Astrocyte (in vitro differentiated cells and primary cell): Measurements from ENCODE around the gene GTPBP2. TPM values are rescaled to one million over a fixed set of nuclear protein-coding genes. Genes with fewer than 3 reads are reported as not detected.
A peak's percentile ranks its signal among the peaks of the same experiment; 100 is the strongest.

ENCODE experiments used
- DNase-seq: peaks from one replicate; pipeline ENCODE4 v3.0.0-alpha.2; 2010; ENCODE audit warnings: low read depth
- FAIRE-seq: peaks from 2 replicates; lab custom pipeline; 2011; peaks lifted over from hg19 to GRCh38; lab: Jason Lieb, UNC
- H2AFZ ChIP-seq: 2 replicates; pipeline ENCODE4 v1.6.0; 2012; ENCODE audit warnings: low read depth, low read length, inconsistent platforms
- H3K27ac ChIP-seq: 2 replicates; pipeline ENCODE4 v1.5.1; 2011; ENCODE audit warnings: low read depth, low read length, inconsistent platforms
- H3K27me3 ChIP-seq: 2 replicates; pipeline ENCODE4 v1.6.0; 2011; ENCODE audit warnings: low read length, inconsistent platforms; ENCODE audit not compliant: insufficient read depth
- H3K36me3 ChIP-seq: 2 replicates; pipeline ENCODE4 v1.5.1; 2011; ENCODE audit warnings: low read length, inconsistent platforms; ENCODE audit not compliant: insufficient read depth
- H3K4me1 ChIP-seq: 2 replicates; pipeline ENCODE4 v1.5.1; 2011; ENCODE audit warnings: low read length, inconsistent platforms; ENCODE audit not compliant: insufficient read depth
- H3K4me2 ChIP-seq: 2 replicates; pipeline ENCODE4 v1.6.0; 2012; ENCODE audit warnings: low read length, inconsistent platforms
- H3K4me3 ChIP-seq: 2 replicates; pipeline ENCODE4 v1.5.1; 2011; ENCODE audit warnings: low read depth, mild to moderate bottlenecking, low read length, inconsistent platforms; ENCODE audit not compliant: insufficient read depth
- H3K79me2 ChIP-seq: 2 replicates; pipeline ENCODE4 v1.6.0; 2012; ENCODE audit warnings: mild to moderate bottlenecking, low read length, inconsistent platforms; ENCODE audit not compliant: insufficient read depth
- H3K9ac ChIP-seq: 2 replicates; pipeline ENCODE4 v1.6.0; 2012; ENCODE audit warnings: mild to moderate bottlenecking, low read length, inconsistent platforms
- H3K9me3 ChIP-seq: 2 replicates; pipeline ENCODE4 v1.5.1; 2012; ENCODE audit warnings: low read depth, mild to moderate bottlenecking, low read length, inconsistent platforms; ENCODE audit not compliant: insufficient read depth
- H4K20me1 ChIP-seq: 2 replicates; pipeline ENCODE4 v1.6.0; 2012; ENCODE audit warnings: low read length, inconsistent platforms; ENCODE audit not compliant: insufficient read depth
- H3K27ac Mint-ChIP-seq: one replicate; pipeline ENCODE4 v1.8.0; 2021; ENCODE audit warnings: mild to moderate bottlenecking, mixed read lengths; ENCODE audit not compliant: unreplicated experiment
- H3K27me3 Mint-ChIP-seq: one replicate; pipeline ENCODE4 v1.8.0; 2021; ENCODE audit warnings: low read depth, mixed read lengths; ENCODE audit not compliant: unreplicated experiment
- H3K36me3 Mint-ChIP-seq: one replicate; pipeline ENCODE4 v1.8.0; 2021; ENCODE audit warnings: low read depth, mixed read lengths; ENCODE audit not compliant: unreplicated experiment
- H3K4me1 Mint-ChIP-seq: one replicate; pipeline ENCODE4 v1.8.0; 2021; ENCODE audit warnings: low read depth, mixed read lengths; ENCODE audit not compliant: unreplicated experiment
- H3K4me3 Mint-ChIP-seq: one replicate; pipeline ENCODE4 v1.8.0; 2021; ENCODE audit warnings: mild to moderate bottlenecking, moderate library complexity, mixed read lengths; ENCODE audit not compliant: unreplicated experiment
- H3K9me3 Mint-ChIP-seq: one replicate; pipeline ENCODE4 v1.8.0; 2021; ENCODE audit warnings: mild to moderate bottlenecking, mixed read lengths; ENCODE audit not compliant: unreplicated experiment
- EZH2 ChIP-seq: IDR thresholded peaks from 2 replicates; pipeline ENCODE4 v1.6.1; 2012; ENCODE audit warnings: mild to moderate bottlenecking, low read length, inconsistent platforms; ENCODE audit not compliant: insufficient read depth
- total RNA-seq: library from RNA; stranded (reverse); gene quantifications from 2 replicates; pipeline ENCODE4 v1.2.1, GENCODE V29; 2021
- TF ChIP-seq, protein P1 (sequence below): IDR thresholded peaks from 2 replicates; pipeline ENCODE4 v1.5.1; 2011; ENCODE audit warnings: low read depth, mild to moderate bottlenecking, inconsistent platforms, low read length, moderate library complexity; ENCODE audit not compliant: insufficient read depth

GTPBP2 gene
- total RNA-seq, 1 donor from 2014 or later, result 86.6 TPM

DNA sequence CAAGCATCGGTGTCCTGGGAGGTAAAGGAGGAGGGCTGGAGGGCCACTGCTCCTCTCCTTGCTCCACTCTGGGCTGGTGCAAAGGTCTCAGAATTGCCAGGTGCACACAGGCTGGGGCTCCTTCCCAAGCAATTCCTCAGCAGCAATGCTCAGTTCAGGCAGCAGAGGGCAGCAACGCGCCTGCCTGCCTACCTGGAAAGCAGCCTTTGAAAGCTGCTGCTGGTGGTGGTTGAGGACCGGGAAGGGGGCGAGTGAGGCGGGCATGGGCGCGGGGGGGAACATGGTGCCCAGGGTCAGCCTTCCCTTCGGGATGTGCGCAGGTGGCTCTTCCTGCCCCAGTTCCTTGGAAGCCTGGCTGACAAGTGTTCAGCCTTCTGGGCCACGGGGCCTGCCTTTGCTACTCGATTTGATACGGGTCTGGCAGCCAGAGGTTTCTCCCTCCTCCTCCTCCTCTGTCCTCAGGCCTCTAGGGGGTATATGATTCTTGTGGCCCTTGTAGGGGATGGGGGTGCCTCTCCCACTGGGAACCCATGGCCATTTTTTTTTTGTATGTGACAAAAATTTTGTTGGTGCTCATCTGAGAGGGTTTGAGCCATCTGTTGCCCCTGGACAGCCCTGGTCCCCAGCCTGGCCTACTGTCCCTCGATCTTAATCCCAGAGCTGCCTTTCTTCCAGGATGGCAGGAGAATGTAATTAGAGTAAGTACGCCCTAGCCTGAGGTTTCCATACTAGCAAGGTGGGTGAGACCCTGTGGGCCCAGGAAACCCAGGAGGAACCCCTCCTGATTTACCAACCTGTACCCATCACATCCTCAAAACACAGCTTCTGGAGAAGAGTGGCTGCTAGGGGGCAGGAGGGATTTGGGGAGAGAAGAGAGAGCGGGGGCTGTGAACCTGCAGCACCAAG, 38.4 kb upstream of the GTPBP2 start:
- Histone ChIP-seq H3K9ac (no peak overlapping the region), H4K20me1 (peaks cover 7% of the 10 kb centered on the region), H3K79me2 (no peaks in the 10 kb centered on the region), H3K27me3 (no peaks in the 10 kb centered on the region), H3K27ac (no peak overlapping the region), H3K36me3 (peaks cover 5% of the 10 kb centered on the region), H3K4me1 (peaks cover 16% of the 10 kb centered on the region), H3K9me3 (no peaks in the 10 kb centered on the region), H2AFZ (no peak overlapping the region), H3K4me3 (no peak overlapping the region), H3K4me2 (peak overlapping the region; percentile 67)
- peak overlapping the region; percentile 77 for H3K27ac Mint-ChIP-seq
- FAIRE-seq (no peak), DNase-seq (peak; percentile 29)
- no peak overlapping the region for H3K4me3 Mint-ChIP-seq
- peaks cover 7% of the 10 kb centered on the region for H3K36me3 Mint-ChIP-seq
- no peaks in the 10 kb centered on the region for H3K9me3 Mint-ChIP-seq
- H3K27me3 Mint-ChIP-seq, result peaks cover 3% of the 10 kb centered on the region
- peaks cover 27% of the 10 kb centered on the region for H3K4me1 Mint-ChIP-seq
- no peak for TF ChIP-seq EZH2
- TF ChIP-seq, protein P1, sequence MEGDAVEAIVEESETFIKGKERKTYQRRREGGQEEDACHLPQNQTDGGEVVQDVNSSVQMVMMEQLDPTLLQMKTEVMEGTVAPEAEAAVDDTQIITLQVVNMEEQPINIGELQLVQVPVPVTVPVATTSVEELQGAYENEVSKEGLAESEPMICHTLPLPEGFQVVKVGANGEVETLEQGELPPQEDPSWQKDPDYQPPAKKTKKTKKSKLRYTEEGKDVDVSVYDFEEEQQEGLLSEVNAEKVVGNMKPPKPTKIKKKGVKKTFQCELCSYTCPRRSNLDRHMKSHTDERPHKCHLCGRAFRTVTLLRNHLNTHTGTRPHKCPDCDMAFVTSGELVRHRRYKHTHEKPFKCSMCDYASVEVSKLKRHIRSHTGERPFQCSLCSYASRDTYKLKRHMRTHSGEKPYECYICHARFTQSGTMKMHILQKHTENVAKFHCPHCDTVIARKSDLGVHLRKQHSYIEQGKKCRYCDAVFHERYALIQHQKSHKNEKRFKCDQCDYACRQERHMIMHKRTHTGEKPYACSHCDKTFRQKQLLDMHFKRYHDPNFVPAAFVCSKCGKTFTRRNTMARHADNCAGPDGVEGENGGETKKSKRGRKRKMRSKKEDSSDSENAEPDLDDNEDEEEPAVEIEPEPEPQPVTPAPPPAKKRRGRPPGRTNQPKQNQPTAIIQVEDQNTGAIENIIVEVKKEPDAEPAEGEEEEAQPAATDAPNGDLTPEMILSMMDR, result peak; percentile 87

DNA sequence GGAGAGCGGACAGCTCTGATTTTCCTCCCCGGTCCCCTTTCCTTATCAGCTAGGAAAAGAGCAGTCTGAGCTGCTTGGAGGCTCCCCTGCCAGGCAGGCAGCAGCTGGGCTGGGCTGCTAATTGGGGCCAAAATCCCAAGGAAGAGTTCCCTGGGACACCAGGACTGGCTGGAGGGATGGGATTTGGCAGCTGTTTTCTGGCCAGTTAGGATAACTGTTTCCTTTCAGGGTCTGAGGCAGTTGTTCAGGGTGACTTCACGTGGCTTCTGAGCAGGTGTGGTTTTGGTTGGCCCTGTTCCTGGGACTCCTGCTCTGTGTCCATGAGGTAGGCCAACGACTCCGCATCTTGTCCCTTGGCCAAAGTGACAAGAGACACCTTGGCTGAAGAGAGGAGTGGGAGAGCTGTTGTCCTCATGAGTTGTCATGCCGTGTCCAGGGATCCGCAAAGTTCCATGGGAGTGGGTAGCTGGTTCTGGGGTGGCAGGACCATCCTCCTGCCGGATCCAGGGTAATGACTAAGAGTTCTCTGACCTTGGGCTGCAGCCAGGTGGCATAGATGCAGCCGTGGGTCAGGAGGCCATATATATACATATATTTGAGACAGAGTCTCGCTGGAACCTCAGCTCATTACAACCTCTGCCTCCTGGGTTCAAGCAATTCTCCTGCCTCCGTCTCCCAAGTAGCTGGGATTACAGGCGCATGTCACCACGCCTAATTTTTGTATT, 37.3 kb upstream of the GTPBP2 start:
- no peak overlapping the region for H2AFZ ChIP-seq
- H3K4me1 ChIP-seq, result peaks cover 16% of the 10 kb centered on the region
- Mint-ChIP-seq H3K36me3 (peaks cover 5% of the 10 kb centered on the region), H3K4me1 (peaks cover 27% of the 10 kb centered on the region), H3K27me3 (peaks cover 3% of the 10 kb centered on the region), H3K4me3 (no peak overlapping the region), H3K9me3 (peaks cover 4% of the 10 kb centered on the region), H3K27ac (no peak overlapping the region)
- FAIRE-seq, result no peak
- H3K27ac ChIP-seq, result no peak overlapping the region
- H3K9ac ChIP-seq, result no peak overlapping the region
- no peaks in the 10 kb centered on the region for H3K9me3 ChIP-seq
- H3K36me3 ChIP-seq, result peaks cover 2% of the 10 kb centered on the region
- TF ChIP-seq, protein P1, result no peak
- TF ChIP-seq EZH2, result no peak
- no peaks in the 10 kb centered on the region for H3K79me2 ChIP-seq
- peaks cover 7% of the 10 kb centered on the region for H4K20me1 ChIP-seq
- H3K4me3 ChIP-seq, result no peak overlapping the region
- H3K4me2 ChIP-seq, result no peak overlapping the region
- no peaks in the 10 kb centered on the region for H3K27me3 ChIP-seq
- no peak for DNase-seq
